HG02943 (cell line): ENCODE data around the gene MPC2.
A peak's percentile ranks its signal among the peaks of the same experiment; 100 is the strongest.
"Not testable (repeated sequence)": the region's sequence is repeated elsewhere in the genome, so short reads cannot be mapped to it uniquely, and the experiment has no call there.

Experiments used
- ATAC-seq: cut with Tn5 transposase; IDR thresholded peaks from one replicate; pipeline ENCODE4 v1.9.1; 2021; ENCODE audit warnings: mild to moderate bottlenecking, low read depth, moderate library complexity; ENCODE audit not compliant: unreplicated experiment

MPC2 gene

GRCh38 chr1:167935216-167936067 lies 1.4 kb downstream of the MPC2 start:
- ATAC-seq: peak; percentile 6

GRCh38 chr1:167934426-167935215 lies 2.3 kb downstream of the MPC2 start:
- ATAC-seq: no peak

GRCh38 chr1:167933788-167934187 lies 3.1 kb downstream of the MPC2 start:
- ATAC-seq: no peak

- ATAC-seq: no peak
These were observed 7.1 kb downstream of the MPC2 start for GRCh38 chr1:167929725-167930124.

GRCh38 chr1:167928919-167929318 lies 8.0 kb downstream of the MPC2 start:
- not testable (repeated sequence) for ATAC-seq

GRCh38 chr1:167928457-167928852 lies 8.4 kb downstream of the MPC2 start:
- no peak for ATAC-seq

GRCh38 chr1:167927046-167927754 lies 9.7 kb downstream of the MPC2 start:
- no peak for ATAC-seq

- no peak for ATAC-seq
These were observed 10.3 kb downstream of the MPC2 start for GRCh38 chr1:167926486-167926997.

- ATAC-seq: no peak
These were observed 12.2 kb downstream of the MPC2 start for GRCh38 chr1:167924543-167925231.

- no peak for ATAC-seq
These were observed 12.8 kb downstream of the MPC2 start for GRCh38 chr1:167924102-167924501.

- ATAC-seq: no peak
These were observed 13.4 kb downstream of the MPC2 start for GRCh38 chr1:167923324-167924056.

GRCh38 chr1:167922611-167923074 lies 14.2 kb downstream of the MPC2 start:
- no peak for ATAC-seq

- ATAC-seq: no peak
These were observed 14.8 kb downstream of the MPC2 start for GRCh38 chr1:167922023-167922422.

GRCh38 chr1:167916766-167917511 lies 19.9 kb downstream of the MPC2 start:
- ATAC-seq: no peak

GRCh38 chr1:167915569-167915968 lies 21.3 kb downstream of the MPC2 start:
- no peak for ATAC-seq

- no peak for ATAC-seq
These were observed 22.9 kb downstream of the MPC2 start, which contains the start of gene ADCY10 for GRCh38 chr1:167913895-167914496. ADCY10 (minus strand) TSS chr1:167914134; CDS start chr1:167905140, 8,994 bp downstream.

- no peak for ATAC-seq
These were observed 24.6 kb downstream of the MPC2 start for GRCh38 chr1:167912294-167912693.

GRCh38 chr1:167911413-167911812 lies 25.5 kb downstream of the MPC2 start:
- no peak for ATAC-seq
